DMS79 (cell line): ENCODE results near the gene FZD7.

Experiments used
- DNase-seq: peaks from one replicate; lab custom pipeline; 2025; lab: John Stamatoyannopoulos, UW

Gene FZD7

DNA sequence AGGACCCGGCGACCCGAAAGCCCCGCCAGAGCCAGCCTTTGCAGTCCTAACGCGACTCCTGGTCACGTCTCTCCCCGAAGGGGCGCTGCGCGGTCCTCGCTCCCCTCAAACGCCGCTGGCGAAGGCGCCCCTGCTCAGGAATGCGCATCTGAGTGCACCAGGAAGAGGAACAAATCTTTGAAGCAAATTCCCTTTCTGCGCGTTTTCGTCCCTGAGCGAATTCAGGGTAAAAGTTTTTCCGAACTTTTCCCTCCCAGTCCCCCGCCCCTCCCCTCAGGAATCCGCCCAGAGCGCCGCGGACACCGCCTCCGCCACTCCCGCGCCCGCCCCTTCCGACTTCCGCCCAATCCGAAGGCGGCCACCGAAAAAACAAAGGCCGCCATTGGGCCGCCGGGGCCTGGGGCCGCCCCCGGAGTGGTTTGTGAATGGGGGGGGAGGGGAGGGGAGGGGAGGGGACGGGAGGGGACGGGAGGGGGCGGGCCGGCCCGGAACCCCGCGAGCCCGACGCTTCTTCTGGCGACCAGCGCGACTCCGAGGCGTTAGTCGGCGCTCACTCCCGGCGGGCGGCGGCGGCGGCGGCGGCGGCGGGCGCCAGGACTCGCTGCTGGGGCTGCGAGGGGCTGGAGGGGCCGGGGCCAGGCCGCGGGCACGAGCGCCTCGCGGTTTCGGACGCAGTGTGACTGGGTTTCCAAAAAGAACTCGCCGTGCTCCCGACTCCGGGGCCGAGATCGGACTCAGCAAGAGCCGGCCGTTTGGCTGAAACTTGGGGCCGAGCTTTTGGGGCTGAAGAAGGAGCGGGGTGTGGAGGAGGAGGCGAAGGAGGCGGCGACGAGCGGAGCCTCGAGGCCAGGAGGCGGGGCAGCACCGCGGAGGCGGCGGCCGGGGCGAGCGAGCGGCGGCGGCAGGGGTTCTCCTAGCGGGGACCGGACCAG is at the start of gene FZD7:
Gene FZD7, plus strand, starts transcription at position 539 of the 932 bp plus-strand sequence. CDS start 793 bp downstream, outside the sequence.
- DNase-seq, result peak; percentile 77

- no peak for DNase-seq
Observed at GRCh38 chr2:201984333-201984732, 49.3 kb upstream of the FZD7 start.

DNA sequence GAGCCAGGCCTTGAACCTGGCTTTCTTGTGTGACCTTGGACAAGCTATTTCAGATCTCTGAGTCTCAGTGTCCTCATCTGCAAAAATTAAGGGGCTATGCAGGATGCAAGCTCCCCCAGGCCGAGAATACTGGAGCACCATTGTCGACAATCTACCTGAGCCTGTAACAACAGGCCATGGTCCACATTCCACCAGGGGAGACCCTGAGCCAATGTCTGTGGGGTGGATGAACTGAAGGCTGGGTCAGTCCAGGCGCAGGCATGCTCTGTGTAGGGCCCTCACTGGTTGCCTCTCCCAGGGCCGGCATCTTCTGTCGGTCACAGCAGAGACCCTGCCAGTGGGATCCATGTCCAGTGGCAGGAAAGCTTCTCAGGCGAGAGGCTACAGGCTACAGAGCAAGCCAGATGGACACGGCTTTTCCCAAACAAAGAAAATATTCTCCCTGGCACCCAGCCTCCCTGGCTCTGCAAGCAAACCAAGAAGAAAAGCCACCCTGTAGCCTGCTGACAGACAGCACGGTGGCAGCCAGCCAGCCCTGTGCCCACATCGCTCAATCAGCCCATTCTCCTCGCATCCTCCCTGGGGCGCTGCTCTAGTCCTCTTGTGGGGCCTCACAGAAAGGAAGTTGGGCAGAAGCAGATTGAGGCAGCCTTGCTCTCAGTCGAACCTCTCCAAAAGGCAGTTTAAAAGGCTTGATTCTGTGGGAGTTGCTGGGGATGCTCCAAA is 48.7 kb upstream of the FZD7 start:
- peak; percentile 17 for DNase-seq

- DNase-seq, result no peak
Observed at GRCh38 chr2:201985728-201986462, 47.8 kb upstream of the FZD7 start.

DNA sequence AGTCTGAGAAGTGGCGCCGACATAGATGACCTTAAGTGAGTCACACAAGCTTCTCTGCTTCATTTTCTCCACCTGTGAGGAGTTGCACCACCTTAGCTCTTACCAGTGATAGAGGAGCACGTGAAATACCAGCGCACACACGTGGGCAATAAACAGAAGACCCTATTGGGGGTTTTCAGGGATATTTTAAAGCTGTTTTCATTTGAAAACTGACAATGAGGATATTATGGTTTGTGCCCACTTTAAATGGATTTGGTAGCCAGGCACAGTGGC is 47.3 kb upstream of the FZD7 start:
- DNase-seq, result no peak

DNA sequence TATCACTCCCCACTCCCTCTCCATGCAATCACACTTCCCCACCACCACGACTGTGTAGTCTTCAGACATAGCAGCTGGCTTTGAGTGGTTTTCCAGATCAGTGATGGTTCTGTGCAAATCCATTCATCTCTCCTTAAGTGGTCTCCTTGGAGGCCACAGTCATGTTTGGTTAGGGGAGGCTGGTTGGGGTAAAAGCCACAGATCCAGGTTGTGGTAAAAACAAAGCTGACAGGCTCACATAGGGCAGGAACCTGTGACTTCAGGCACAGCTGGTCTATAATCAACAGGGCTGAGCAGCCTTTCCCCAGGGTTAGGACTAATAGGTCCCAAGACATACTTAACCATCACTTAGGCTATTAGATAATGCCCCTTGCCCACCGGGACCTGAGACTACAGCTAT is 46.2 kb upstream of the FZD7 start:
- DNase-seq, result peak; percentile 60

GRCh38 chr2:201990069-201990468 is 43.6 kb upstream of the FZD7 start:
- no peak for DNase-seq

DNA sequence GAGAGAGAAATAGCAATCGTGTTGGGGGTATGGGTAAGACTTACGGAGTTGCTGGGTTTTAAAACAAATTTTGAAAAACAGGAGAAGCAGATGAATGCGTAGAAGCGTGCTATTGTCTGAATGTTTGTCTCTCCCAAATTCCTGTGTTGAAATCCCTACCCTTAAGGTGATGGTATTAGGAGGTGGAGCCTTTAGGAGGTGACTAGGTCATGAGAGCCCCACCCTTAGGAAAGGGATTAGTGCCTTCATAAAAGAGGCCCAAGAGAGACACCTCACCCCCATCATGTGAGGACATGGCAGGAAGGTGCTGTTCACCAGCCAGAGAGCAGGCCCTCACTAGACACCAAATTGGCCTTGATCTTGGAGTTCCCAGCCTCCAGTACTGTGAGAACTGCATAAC is 40.7 kb upstream of the FZD7 start:
- no peak for DNase-seq

- DNase-seq, result no peak
Observed at GRCh38 chr2:201994973-201995638, 38.5 kb upstream of the FZD7 start.

DNA sequence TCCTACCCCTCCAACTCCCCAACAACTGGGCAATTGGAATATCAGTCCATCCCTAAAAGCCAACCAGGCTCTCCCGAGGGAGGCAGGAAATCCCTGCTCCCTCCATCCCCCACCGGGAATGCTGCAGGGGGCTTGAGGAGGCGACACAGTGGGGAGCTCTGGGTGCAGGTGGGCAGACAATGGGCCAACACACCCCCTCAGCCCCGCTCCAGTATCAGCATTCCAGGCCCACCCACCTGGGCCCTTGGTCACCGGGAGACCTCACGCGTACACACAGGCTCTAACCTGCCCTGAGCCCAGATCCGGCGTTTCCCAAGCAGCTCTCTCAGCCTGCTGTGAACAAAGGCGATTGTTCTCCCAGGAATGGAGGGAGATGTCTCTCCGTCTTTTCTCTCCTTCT is 37.6 kb upstream of the FZD7 start:
- DNase-seq, result no peak

- DNase-seq, result no peak
Observed at GRCh38 chr2:201996679-201997314, 36.9 kb upstream of the FZD7 start.

- DNase-seq, result no peak
Observed at GRCh38 chr2:201999279-201999678, 34.4 kb upstream of the FZD7 start.

GRCh38 chr2:202001826-202002225 is 31.8 kb upstream of the FZD7 start:
- no peak for DNase-seq

DNA sequence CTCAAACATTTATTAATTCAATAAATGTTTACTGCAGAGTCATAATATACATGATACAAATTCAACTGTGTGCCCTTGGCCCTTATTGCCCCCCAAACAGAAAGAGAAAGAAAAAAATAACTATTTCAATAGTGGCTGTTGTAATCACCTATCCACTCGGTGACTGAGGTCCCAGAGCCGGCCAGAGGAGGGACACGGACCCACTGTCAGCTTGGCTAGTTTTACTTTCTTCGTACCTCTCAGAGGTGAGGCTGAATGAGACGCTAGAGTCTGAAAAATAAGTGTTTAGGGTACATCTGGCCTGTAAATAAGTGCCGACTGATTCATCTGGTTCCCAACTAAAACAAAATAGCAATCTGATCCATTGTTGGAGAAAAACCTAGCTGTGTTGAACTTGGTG is 31.3 kb upstream of the FZD7 start:
- DNase-seq, result no peak

DNA sequence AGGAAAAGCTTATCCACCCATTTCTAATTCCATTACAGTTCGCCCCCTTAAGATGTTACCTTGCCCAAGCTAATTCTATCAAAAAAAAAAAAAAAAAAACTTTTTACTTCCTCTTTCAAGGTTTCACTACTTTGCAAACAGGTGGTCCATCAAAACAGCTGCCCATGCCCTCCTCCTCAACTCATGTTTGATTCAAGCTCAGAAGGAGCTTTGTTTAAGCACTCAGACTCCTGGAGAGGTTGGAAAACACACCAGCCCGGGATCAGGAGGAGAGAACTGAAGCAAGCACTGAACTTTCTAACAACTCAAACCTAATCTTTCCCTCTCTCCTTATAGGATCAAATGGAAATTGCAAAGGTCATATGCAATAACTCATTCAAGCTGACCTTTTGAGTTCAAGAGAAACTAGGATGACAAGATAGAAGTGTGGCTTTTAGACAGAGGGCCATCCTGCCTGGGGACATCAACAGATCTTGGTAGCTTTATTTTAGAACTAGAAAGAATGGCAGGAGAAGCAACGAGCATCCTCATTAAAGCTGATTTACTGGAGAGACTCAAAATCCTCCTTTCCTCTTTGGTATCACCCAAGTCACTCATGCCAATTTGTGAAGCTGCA is 28.3 kb upstream of the FZD7 start:
- DNase-seq, result no peak

DNA sequence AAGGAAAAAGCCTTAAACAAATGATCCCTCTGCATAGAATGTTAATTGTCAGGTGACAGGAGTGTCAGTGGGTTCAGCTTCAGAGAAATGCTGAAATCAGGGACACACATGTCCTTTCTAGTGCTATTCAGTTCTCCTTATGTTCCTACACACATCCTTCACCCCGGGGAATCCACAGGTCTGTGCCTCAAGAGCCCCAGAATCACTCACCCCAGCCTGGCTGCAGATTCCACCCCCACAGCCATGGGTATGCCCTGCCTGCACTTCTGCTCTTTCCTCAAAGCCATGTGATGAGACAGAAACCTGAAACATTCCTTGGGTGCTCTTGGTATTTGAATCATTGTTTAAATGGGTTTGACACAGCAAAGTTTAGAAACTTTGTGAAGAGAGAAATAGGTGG is 27.4 kb upstream of the FZD7 start:
- DNase-seq, result no peak

DNA sequence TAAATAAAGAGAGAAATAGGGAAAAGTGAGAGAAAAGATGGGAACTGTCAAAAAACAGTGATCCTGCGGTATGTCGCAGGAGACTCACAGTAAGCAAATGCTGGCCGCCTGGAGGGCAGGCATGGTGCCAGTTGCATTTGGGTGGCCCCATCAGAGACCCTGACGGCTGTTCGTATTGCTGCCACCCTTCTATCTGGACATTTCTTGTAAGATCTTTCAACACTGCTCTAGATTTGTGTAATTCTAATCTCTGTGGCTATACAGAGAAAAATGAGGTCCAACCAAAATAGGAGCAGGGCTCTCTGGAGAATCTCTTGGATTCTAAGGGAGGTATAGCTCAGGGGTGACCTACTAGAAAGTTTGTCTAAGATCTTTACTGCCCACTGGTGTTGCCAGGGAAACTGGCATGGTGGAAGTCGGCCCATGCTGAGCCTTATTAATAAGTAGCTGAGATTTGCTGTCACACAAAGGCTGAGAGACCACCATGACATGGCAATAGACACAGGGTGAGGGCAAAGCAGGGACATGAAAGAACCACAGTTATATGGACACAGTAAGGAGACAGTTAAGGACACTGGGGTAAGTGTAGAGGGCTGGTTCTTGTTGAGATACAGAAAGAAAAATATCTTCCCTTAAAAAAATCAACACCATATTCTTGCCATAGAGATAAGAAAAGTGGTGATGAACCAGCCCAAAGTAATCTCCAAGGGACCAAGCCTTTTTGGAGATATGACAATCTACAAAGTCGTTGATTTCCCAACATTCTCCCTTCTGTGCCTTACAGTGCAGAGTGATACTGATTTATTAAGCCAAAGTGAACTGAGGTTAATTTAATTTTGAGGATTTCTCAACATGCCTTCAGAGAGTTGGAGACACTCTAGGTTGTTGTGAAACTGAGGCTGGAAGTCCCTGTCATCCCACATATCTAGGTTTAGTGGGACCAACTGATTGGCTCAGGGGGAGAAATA is 26.4 kb upstream of the FZD7 start:
- DNase-seq, result no peak

DNA sequence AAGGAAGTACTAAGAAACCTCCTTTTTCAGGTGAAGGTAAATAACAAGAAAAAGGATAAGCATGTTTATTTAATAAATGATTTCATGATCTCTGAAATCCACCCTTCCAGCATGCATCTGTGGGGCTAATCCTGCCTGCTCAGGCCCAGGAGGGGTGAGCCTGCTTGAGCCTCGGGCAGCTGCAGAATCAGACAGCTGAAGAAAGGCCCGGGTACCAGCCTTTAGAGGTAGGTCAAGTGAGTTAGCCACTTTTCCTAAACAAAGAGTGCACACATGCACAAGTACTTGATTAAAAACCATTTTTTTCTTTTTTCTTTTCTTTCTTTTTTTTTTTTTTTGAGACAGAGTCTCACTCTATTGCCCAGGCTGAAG is 25.7 kb upstream of the FZD7 start:
- DNase-seq, result no peak

DNA sequence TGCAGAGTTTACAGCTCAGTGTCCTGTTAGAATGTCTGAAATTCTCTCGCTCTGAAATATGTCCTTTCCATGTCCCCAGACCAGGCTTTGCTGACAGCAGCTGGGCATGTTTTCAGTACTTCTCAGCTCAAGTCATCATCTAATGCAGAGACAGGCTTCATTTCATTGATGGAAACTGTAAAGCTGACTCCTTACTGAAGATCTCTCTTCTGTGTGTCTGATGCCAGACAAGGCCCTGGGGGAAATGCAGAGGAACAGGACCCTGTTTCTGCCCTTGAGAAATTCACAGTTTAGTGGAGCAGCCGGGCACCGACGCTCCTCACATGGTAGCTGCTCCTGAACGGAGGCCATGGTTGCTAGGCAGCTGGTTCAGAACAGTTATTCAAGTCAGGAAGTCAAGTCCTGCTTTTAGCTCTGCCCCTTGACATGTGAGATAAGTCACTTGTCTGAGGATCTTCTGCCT is 24.6 kb upstream of the FZD7 start:
- DNase-seq, result no peak

- no peak for DNase-seq
Observed at GRCh38 chr2:202009581-202009980, 24.1 kb upstream of the FZD7 start.
